OCI-LY3 (cell line): ENCODE results near the gene TGFBR3L.

ENCODE experiments used
- H2AFZ ChIP-seq: fragments of 200-600, 300-600 bp; shearing (Covaris generic); 2 replicates; pipeline ENCODE4 v1.6.0; 2014; ENCODE audit warnings: antibody characterized with exemption, low read depth, low read length
- H3K27ac ChIP-seq: fragments of 200-600, 300-600 bp; sonication (generic); 2 replicates; pipeline ENCODE4 v1.5.1; 2014; ENCODE audit warnings: mild to moderate bottlenecking, low read length, moderate library complexity, mixed read lengths
- H3K27me3 ChIP-seq: fragments of 200-600, 300-600 bp; sonication (generic); 2 replicates; pipeline ENCODE4 v1.6.1; 2014; ENCODE audit warnings: low read depth, low read length, mixed read lengths
- H3K36me3 ChIP-seq: fragments of 200-600, 300-600 bp; sonication (generic); replicated peaks from 2 replicates; pipeline ENCODE3; 2014; ENCODE audit warnings: low read depth, low read length, mixed read lengths
- H3K4me1 ChIP-seq: fragments of 300-600, 200-600 bp; sonication (generic); 2 replicates; pipeline ENCODE4 v1.6.1; 2014; ENCODE audit warnings: low read length, mixed read lengths
- H3K4me2 ChIP-seq: fragments of 200-600, 300-600 bp; sonication (generic); 2 replicates; pipeline ENCODE4 v1.6.1; 2014; ENCODE audit warnings: low read length, mixed read lengths
- H3K4me3 ChIP-seq: fragments of 300-600, 200-600 bp; sonication (generic); 2 replicates; pipeline ENCODE4 v1.5.1; 2014; ENCODE audit warnings: antibody characterized with exemption, mild to moderate bottlenecking, low read length, moderate library complexity
- H3K79me2 ChIP-seq: fragments of 300-600, 200-600 bp; shearing (Covaris generic); 2 replicates; pipeline ENCODE4 v1.6.1; 2014; ENCODE audit warnings: mild to moderate bottlenecking, low read length, mixed read lengths
- H3K9ac ChIP-seq: fragments of 300-600, 200-600 bp; shearing (Covaris generic); 2 replicates; pipeline ENCODE4 v1.6.0; 2014; ENCODE audit warnings: mild to moderate bottlenecking, low read length, moderate library complexity
- H3K9me3 ChIP-seq: fragments of 200-600, 300-600 bp; shearing (Covaris generic); 2 replicates; pipeline ENCODE4 v1.6.1; 2014; ENCODE audit warnings: low read length, mixed read lengths; ENCODE audit not compliant: insufficient read depth
- H4K20me1 ChIP-seq: fragments of 200-600, 300-600 bp; sonication (generic); 2 replicates; pipeline ENCODE4 v1.6.1; 2016; ENCODE audit warnings: low read length, mixed read lengths; ENCODE audit not compliant: insufficient read depth
- EZH2phosphoT487 ChIP-seq: fragments of 200-600 bp; shearing (Covaris generic); IDR thresholded peaks from 2 replicates; pipeline ENCODE4 v1.6.1; 2018; ENCODE audit warnings: antibody characterized with exemption, mixed run types, low read depth
- TF ChIP-seq, protein P1 (sequence below): fragments of 200-600, 300-600 bp; sonication (generic); IDR thresholded peaks from 2 replicates; pipeline ENCODE4 v1.5.1; 2014; ENCODE audit warnings: antibody characterized with exemption, low read length, low read depth

The TGFBR3L gene

GRCh38 chr19:7868326-7868670 lies 46.3 kb upstream of the TGFBR3L start:
- no peaks in the 10 kb centered on the region for H3K36me3 ChIP-seq
- no peak for TF ChIP-seq EZH2phosphoT487
- TF ChIP-seq, protein P1, sequence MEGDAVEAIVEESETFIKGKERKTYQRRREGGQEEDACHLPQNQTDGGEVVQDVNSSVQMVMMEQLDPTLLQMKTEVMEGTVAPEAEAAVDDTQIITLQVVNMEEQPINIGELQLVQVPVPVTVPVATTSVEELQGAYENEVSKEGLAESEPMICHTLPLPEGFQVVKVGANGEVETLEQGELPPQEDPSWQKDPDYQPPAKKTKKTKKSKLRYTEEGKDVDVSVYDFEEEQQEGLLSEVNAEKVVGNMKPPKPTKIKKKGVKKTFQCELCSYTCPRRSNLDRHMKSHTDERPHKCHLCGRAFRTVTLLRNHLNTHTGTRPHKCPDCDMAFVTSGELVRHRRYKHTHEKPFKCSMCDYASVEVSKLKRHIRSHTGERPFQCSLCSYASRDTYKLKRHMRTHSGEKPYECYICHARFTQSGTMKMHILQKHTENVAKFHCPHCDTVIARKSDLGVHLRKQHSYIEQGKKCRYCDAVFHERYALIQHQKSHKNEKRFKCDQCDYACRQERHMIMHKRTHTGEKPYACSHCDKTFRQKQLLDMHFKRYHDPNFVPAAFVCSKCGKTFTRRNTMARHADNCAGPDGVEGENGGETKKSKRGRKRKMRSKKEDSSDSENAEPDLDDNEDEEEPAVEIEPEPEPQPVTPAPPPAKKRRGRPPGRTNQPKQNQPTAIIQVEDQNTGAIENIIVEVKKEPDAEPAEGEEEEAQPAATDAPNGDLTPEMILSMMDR, result no peak
- H4K20me1 ChIP-seq, result no peaks in the 10 kb centered on the region
- H3K79me2 ChIP-seq, result no peaks in the 10 kb centered on the region
- H3K27ac ChIP-seq, result no peak overlapping the region
- peak overlapping the region; percentile 75 for H3K4me3 ChIP-seq
- peak overlapping the region; percentile 33; the same call in 1 of the 2 replicates for H2AFZ ChIP-seq
- no peaks in the 10 kb centered on the region for H3K27me3 ChIP-seq
- no peaks in the 10 kb centered on the region for H3K9me3 ChIP-seq
- peaks cover 21% of the 10 kb centered on the region for H3K4me1 ChIP-seq
- H3K9ac ChIP-seq, result peak overlapping the region; percentile 50; the same call in 1 of the 2 replicates
- peak overlapping the region; percentile 70 for H3K4me2 ChIP-seq

DNA sequence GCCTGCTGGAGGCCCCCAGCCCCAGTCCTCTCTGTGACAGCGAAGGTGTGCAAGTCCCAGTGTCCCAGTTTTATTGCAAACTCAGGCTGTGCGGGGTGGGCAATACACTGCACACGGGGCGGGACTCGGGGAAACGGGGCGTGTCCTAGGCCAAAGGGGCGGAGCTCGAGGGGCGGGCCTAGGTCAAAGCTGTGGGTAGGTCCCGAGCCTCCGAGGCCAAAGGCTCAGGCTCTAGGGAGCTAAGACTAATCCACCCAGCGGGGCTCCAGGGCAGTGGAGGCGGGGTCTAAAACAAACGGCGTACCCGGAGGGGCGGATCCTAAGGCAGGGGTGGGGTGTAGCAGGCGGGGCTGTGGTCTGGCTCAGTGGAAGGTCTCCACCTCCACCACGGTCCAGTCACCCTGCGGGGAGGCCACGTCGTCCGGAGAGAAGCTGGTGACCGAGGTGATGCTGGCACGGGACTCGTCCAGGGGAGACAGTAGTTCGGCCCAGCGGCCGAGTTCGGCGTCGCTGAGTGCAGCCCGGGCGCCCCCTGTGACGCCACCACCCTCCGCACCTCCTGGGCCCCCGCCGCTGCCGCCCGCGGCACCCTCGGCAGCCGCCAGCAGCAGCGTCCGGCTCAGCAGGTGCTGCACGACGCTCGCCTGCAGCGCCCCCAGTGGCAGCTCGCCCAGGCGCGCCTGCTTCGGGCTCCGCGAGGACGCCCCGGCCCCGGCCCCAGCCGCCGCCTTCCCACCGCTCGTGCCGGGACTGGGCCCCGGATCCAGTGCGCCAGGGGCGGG lies 45.8 kb upstream of the TGFBR3L start:
- Histone ChIP-seq H3K27me3 (no peaks in the 10 kb centered on the region), H3K4me2 (peak overlapping the region; percentile 70), H4K20me1 (no peaks in the 10 kb centered on the region), H3K27ac (no peak overlapping the region), H3K36me3 (no peaks in the 10 kb centered on the region), H3K4me1 (peaks cover 21% of the 10 kb centered on the region), H2AFZ (peak overlapping the region; percentile 33; the same call in 1 of the 2 replicates), H3K9ac (peak overlapping the region; percentile 50), H3K9me3 (no peaks in the 10 kb centered on the region), H3K79me2 (no peaks in the 10 kb centered on the region), H3K4me3 (peak overlapping the region; percentile 75)
- TF ChIP-seq, protein P1, result peak; percentile 71
- no peak for TF ChIP-seq EZH2phosphoT487

GRCh38 chr19:7869453-7869909 lies 45.1 kb upstream of the TGFBR3L start:
- H3K4me3 ChIP-seq, result peak overlapping the region; percentile 75
- H3K9ac ChIP-seq, result no peak overlapping the region
- H3K27me3 ChIP-seq, result no peaks in the 10 kb centered on the region
- H4K20me1 ChIP-seq, result no peaks in the 10 kb centered on the region
- H3K9me3 ChIP-seq, result no peaks in the 10 kb centered on the region
- no peaks in the 10 kb centered on the region for H3K79me2 ChIP-seq
- H3K36me3 ChIP-seq, result no peaks in the 10 kb centered on the region
- H3K4me2 ChIP-seq, result peak overlapping the region; percentile 70
- H3K4me1 ChIP-seq, result peaks cover 21% of the 10 kb centered on the region
- no peak overlapping the region; the same call in 1 of the 2 replicates for H2AFZ ChIP-seq
- TF ChIP-seq EZH2phosphoT487, result no peak
- TF ChIP-seq, protein P1, result no peak; the same call in 1 of the 2 replicates
- no peak overlapping the region for H3K27ac ChIP-seq

GRCh38 chr19:7869910-7870511 lies 44.6 kb upstream of the TGFBR3L start:
- H3K27me3 ChIP-seq, result no peaks in the 10 kb centered on the region
- H3K9ac ChIP-seq, result no peak overlapping the region
- no peaks in the 10 kb centered on the region for H4K20me1 ChIP-seq
- H2AFZ ChIP-seq, result no peak overlapping the region
- TF ChIP-seq, protein P1, result no peak
- no peak for TF ChIP-seq EZH2phosphoT487
- H3K79me2 ChIP-seq, result no peaks in the 10 kb centered on the region
- no peaks in the 10 kb centered on the region for H3K36me3 ChIP-seq
- no peak overlapping the region for H3K4me2 ChIP-seq
- H3K9me3 ChIP-seq, result no peaks in the 10 kb centered on the region
- no peak overlapping the region for H3K27ac ChIP-seq
- H3K4me1 ChIP-seq, result peaks cover 21% of the 10 kb centered on the region
- H3K4me3 ChIP-seq, result no peak overlapping the region
